Measurements from ENCODE around the gene RASGRP1.

The RASGRP1 gene

GRCh38 chr15:38564557-38565286, at the start of gene RASGRP1:
TSS of gene RASGRP1 (minus strand) at chr15:38564814. CDS start at chr15:38564628, 186 bp downstream.
- in situ Hi-C loops (cut with HindIII; ENCODE audit: low sequenced_read_pairs), result no loop called here
- H3K4me3 ChIP-seq (ENCODE audit: low read depth, low read length), result peak within 1 kb of the TSS; percentile 49
- peak; percentile 16 for TF ChIP-seq CTCF (IDR thresholded peaks at IDR 0.05; ENCODE audit: low read depth, low read length, missing control alignments)
- DNase-seq (ENCODE audit: low read depth), result peak; percentile 5

- no peak overlapping the region for H3K4me3 ChIP-seq (ENCODE audit: low read depth, low read length)
- no peak for DNase-seq (ENCODE audit: low read depth)
- TF ChIP-seq CTCF (IDR thresholded peaks at IDR 0.05; ENCODE audit: low read depth, low read length, missing control alignments), result no peak
- in situ Hi-C loops (cut with HindIII; ENCODE audit: low sequenced_read_pairs), result no loop called here
Observed at GRCh38 chr15:38613085-38613484, 48.5 kb upstream of the RASGRP1 start.

GRCh38 chr15:38612159-38612863, 47.7 kb upstream of the RASGRP1 start:
- no peak overlapping the region for H3K4me3 ChIP-seq (ENCODE audit: low read depth, low read length)
- no peak for TF ChIP-seq CTCF (IDR thresholded peaks at IDR 0.05; ENCODE audit: low read depth, low read length, missing control alignments)
- DNase-seq (ENCODE audit: low read depth), result no peak
- in situ Hi-C loops (cut with HindIII; ENCODE audit: low sequenced_read_pairs), result no loop called here

GRCh38 chr15:38611228-38611627, 46.6 kb upstream of the RASGRP1 start:
- DNase-seq (ENCODE audit: low read depth), result no peak
- H3K4me3 ChIP-seq (ENCODE audit: low read depth, low read length), result no peak overlapping the region
- no peak for TF ChIP-seq CTCF (IDR thresholded peaks at IDR 0.05; ENCODE audit: low read depth, low read length, missing control alignments)
- in situ Hi-C loops (cut with HindIII; ENCODE audit: low sequenced_read_pairs), result no loop called here

- no peak for DNase-seq (ENCODE audit: low read depth)
- no peak overlapping the region for H3K4me3 ChIP-seq (ENCODE audit: low read depth, low read length)
- in situ Hi-C loops (cut with HindIII; ENCODE audit: low sequenced_read_pairs), result no loop called here
- no peak for TF ChIP-seq CTCF (IDR thresholded peaks at IDR 0.05; ENCODE audit: low read depth, low read length, missing control alignments)
Observed at GRCh38 chr15:38610748-38611147, 46.1 kb upstream of the RASGRP1 start.

GRCh38 chr15:38609097-38609738, 44.6 kb upstream of the RASGRP1 start:
- DNase-seq (ENCODE audit: low read depth), result no peak
- TF ChIP-seq CTCF (IDR thresholded peaks at IDR 0.05; ENCODE audit: low read depth, low read length, missing control alignments), result no peak
- in situ Hi-C loops (cut with HindIII; ENCODE audit: low sequenced_read_pairs), result no loop called here
- no peak overlapping the region for H3K4me3 ChIP-seq (ENCODE audit: low read depth, low read length)

Data from astrocyte of the cerebellum (primary cell).